Measurements from ENCODE around the gene ZDHHC12. TPM values are rescaled to one million over a fixed set of nuclear protein-coding genes. Genes with fewer than 3 reads are reported as not detected.

ZDHHC12 gene
- total RNA-seq, 1 donor from 2014 or later: 27.4 TPM

DNA sequence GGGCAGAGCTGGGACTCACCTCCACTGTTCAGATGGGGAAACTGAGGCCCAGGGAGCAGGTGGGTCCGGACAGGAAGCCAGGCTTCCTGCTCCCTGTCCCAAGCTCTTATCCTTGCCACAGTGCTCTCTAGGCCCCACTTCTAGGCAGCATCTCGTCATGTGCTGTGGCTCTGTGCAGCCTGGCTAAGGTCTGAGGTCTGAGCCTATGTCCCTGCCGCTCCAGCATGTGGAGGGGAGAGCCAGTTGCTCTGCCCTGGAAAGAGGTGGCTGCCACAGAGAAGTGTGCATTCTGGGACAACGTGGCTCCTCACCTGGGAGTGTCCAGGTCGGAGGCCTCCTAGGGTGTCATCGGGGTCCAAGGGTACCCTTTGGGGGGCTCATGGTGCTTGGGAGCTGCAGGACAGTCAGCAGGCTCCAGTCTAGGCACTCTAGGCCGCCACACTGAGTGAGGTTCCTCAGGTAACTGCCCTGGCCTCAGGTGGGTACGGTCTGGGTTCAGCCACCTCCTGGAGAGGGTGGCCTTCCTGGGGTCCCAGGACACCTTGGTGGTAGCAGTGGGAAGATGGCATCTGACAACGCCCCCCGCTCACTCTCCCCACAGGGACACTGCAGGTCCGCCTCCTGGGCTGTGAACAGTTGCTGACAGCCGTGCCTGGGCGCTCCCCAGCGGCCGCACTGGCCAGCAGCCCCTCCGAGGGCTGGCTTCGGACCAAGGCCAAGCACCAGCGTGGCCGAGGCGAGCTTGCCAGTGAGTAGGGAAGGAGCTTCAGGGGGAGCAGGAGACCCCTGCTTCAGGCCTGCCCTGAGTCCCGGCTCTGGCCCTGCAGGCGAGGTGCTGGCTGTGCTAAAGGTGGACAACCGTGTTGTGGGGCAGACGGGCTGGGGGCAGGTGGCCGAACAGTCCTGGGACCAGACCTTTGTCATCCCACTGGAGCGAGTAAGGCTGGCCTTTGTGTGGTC is 11.2 kb downstream of the ZDHHC12 start:
- DNase-seq (ENCODE audit: low read depth): no peak
- Histone ChIP-seq H3K4me3 (ENCODE audit: low read depth, low read length) (no peak overlapping the region), H3K36me3 (ENCODE audit: control insufficient read depth, insufficient read depth, low read length) (no peaks in the 10 kb centered on the region), H3K27me3 (ENCODE audit: control insufficient read depth, insufficient read depth, low read length) (no peaks in the 10 kb centered on the region)
- TF ChIP-seq, protein P1, sequence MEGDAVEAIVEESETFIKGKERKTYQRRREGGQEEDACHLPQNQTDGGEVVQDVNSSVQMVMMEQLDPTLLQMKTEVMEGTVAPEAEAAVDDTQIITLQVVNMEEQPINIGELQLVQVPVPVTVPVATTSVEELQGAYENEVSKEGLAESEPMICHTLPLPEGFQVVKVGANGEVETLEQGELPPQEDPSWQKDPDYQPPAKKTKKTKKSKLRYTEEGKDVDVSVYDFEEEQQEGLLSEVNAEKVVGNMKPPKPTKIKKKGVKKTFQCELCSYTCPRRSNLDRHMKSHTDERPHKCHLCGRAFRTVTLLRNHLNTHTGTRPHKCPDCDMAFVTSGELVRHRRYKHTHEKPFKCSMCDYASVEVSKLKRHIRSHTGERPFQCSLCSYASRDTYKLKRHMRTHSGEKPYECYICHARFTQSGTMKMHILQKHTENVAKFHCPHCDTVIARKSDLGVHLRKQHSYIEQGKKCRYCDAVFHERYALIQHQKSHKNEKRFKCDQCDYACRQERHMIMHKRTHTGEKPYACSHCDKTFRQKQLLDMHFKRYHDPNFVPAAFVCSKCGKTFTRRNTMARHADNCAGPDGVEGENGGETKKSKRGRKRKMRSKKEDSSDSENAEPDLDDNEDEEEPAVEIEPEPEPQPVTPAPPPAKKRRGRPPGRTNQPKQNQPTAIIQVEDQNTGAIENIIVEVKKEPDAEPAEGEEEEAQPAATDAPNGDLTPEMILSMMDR (IDR thresholded peaks at IDR 0.05; ENCODE audit: insufficient read depth, low read length, severe bottlenecking): no peak
- FAIRE-seq: no peak

DNA sequence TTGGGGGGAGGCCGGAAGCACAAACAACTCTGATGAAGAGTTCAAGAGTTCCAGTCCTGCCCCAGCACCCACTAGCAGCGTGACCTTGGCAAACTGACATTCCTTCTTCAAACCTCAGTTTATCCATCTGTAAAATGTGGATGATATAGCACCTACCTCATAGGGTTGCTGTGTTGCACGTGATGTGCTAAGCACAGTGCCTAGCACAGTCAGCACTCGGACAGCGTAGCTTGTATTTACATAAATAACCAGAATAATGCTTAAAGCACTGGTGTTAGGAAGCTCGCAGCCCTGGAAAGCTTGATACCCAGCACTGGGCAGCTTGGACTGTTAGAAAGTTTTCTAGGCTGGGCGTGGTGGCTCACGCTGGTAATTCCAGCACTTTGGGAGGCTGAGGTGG is 16.5 kb downstream of the ZDHHC12 start:
- peak; percentile 75 for FAIRE-seq
- H3K4me3 ChIP-seq (ENCODE audit: low read depth, low read length): no peak overlapping the region
- TF ChIP-seq, protein P1 (IDR thresholded peaks at IDR 0.05; ENCODE audit: insufficient read depth, low read length, severe bottlenecking): no peak
- no peaks in the 10 kb centered on the region for H3K27me3 ChIP-seq (ENCODE audit: control insufficient read depth, insufficient read depth, low read length)
- no peaks in the 10 kb centered on the region for H3K36me3 ChIP-seq (ENCODE audit: control insufficient read depth, insufficient read depth, low read length)
- no peak for DNase-seq (ENCODE audit: low read depth)

GRCh38 chr9:128706671-128707381 is 17.1 kb downstream of the ZDHHC12 start:
- Histone ChIP-seq H3K27me3 (ENCODE audit: control insufficient read depth, insufficient read depth, low read length) (no peaks in the 10 kb centered on the region), H3K4me3 (ENCODE audit: low read depth, low read length) (no peak overlapping the region), H3K36me3 (ENCODE audit: control insufficient read depth, insufficient read depth, low read length) (no peaks in the 10 kb centered on the region)
- no peak for DNase-seq (ENCODE audit: low read depth)
- TF ChIP-seq, protein P1 (IDR thresholded peaks at IDR 0.05; ENCODE audit: insufficient read depth, low read length, severe bottlenecking): no peak
- FAIRE-seq: no peak

DNA sequence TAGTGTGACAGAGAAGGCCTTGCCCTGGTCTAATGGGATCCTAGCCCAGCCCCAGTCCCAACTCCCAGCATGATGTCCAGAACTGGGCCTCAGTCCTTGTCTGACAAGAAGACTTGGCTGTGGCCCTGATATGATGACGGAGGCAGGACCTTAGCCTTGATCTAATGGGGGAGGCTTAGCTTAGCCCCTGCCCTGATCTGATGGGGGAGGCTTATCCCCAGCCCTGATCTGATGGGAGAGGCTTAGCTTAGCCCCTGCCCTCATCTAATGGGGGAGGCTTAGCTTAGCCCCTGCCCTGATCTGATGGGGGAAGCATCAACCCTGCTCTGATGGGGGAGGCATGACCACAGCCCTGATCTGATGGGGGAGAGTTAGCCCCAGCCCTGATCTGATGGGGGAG is 17.9 kb downstream of the ZDHHC12 start:
- H3K36me3 ChIP-seq (ENCODE audit: control insufficient read depth, insufficient read depth, low read length): no peaks in the 10 kb centered on the region
- DNase-seq (ENCODE audit: low read depth): no peak
- FAIRE-seq: peak; percentile 18
- H3K4me3 ChIP-seq (ENCODE audit: low read depth, low read length): no peak overlapping the region
- H3K27me3 ChIP-seq (ENCODE audit: control insufficient read depth, insufficient read depth, low read length): no peaks in the 10 kb centered on the region
- TF ChIP-seq, protein P1 (IDR thresholded peaks at IDR 0.05; ENCODE audit: insufficient read depth, low read length, severe bottlenecking): no peak

DNA sequence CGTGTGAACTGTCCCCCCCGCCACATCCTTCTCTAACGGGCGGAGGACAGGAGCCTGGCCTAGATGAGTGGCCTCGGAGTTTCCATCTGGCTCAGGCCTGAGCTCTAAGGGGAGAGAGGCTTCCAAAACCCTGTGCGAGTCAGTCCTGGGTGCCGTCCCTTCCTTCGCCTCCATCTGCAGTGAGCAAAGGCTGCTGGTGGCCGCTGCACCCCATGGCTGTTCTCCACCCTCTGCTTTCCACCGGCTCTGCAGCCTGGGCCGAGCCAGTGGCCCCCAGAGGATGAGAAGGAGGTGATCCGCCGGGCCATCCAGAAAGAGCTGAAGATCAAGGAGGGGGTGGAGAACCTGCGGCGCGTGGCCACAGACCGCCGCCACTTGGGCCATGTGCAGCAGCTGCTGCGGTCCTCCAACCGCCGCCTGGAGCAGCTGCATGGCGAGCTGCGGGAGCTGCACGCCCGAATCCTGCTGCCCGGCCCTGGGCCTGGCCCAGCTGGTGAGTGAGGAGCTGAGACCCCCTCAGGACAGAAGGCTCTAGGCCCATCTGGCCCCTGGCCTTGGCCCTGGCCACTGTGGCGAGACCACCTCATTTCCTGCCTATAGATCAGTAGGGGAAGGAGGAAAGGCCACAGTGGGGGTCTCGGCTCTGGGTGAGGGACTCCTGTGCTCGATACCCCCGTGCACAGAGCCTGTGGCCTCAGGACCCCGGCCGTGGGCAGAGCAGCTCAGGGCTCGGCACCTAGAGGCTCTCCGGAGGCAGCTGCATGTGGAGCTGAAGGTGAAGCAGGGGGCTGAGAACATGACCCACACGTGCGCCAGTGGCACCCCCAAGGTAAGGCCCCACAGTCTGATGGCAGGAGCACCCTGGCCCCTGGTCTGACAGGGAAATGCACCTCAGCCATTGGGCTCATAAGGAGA is 18.6 kb downstream of the ZDHHC12 start:
- TF ChIP-seq, protein P1 (IDR thresholded peaks at IDR 0.05; ENCODE audit: insufficient read depth, low read length, severe bottlenecking): no peak
- no peak for DNase-seq (ENCODE audit: low read depth)
- no peaks in the 10 kb centered on the region for H3K27me3 ChIP-seq (ENCODE audit: control insufficient read depth, insufficient read depth, low read length)
- no peak for FAIRE-seq
- H3K4me3 ChIP-seq (ENCODE audit: low read depth, low read length): no peak overlapping the region
- no peaks in the 10 kb centered on the region for H3K36me3 ChIP-seq (ENCODE audit: control insufficient read depth, insufficient read depth, low read length)
